H9 (cell line): ENCODE results near the gene STK10. TPM values are rescaled to one million over a fixed set of nuclear protein-coding genes. Genes with fewer than 3 reads are reported as not detected.

ENCODE experiments used
- DNase-seq: peaks from one replicate; pipeline ENCODE4 v3.0.0-alpha.2; 2017
- H2AFZ ChIP-seq: one replicate; pipeline ENCODE4 v1.6.1; 2013; ENCODE audit warnings: mild to moderate bottlenecking, low read length, control low read depth, moderate library complexity
- H2AK5ac ChIP-seq: 2 replicates; pipeline ENCODE4 v1.6.1; 2013; ENCODE audit warnings: low read length, control low read depth, mixed read lengths; ENCODE audit not compliant: insufficient read length
- H2BK120ac ChIP-seq: one replicate; pipeline ENCODE4 v1.6.1; 2013; ENCODE audit warnings: low read depth, mild to moderate bottlenecking, low read length, control low read depth, inconsistent platforms; ENCODE audit not compliant: poor library complexity, severe bottlenecking
- H2BK12ac ChIP-seq: 2 replicates; pipeline ENCODE4 v1.6.1; 2013; ENCODE audit warnings: low read length, control low read depth, mixed read lengths, low read depth; ENCODE audit not compliant: insufficient read length
- H2BK15ac ChIP-seq: 2 replicates; pipeline ENCODE4 v1.6.1; 2013; ENCODE audit warnings: low read depth, low read length, control low read depth
- H2BK20ac ChIP-seq: one replicate; pipeline ENCODE4 v1.6.1; 2013; ENCODE audit warnings: low read depth, mild to moderate bottlenecking, low read length, control low read depth, inconsistent platforms; ENCODE audit not compliant: poor library complexity, severe bottlenecking
- H2BK5ac ChIP-seq: 2 replicates; pipeline ENCODE4 v1.6.1; 2013; ENCODE audit warnings: low read length, control low read depth, mixed read lengths; ENCODE audit not compliant: insufficient read length
- H3K14ac ChIP-seq: 2 replicates; pipeline ENCODE4 v1.6.1; 2013; ENCODE audit warnings: low read length, control low read depth; ENCODE audit not compliant: insufficient read depth
- H3K18ac ChIP-seq: 2 replicates; pipeline ENCODE4 v1.6.1; 2013; ENCODE audit warnings: low read depth, mild to moderate bottlenecking, mixed read lengths, low read length, control low read depth; ENCODE audit not compliant: insufficient read length
- H3K23ac ChIP-seq: 2 replicates; pipeline ENCODE4 v1.6.1; 2013; ENCODE audit warnings: low read length, control low read depth, mixed read lengths, low read depth; ENCODE audit not compliant: insufficient read length
- H3K23me2 ChIP-seq: 2 replicates; pipeline ENCODE4 v1.6.1; 2013; ENCODE audit warnings: low read depth, mild to moderate bottlenecking, mixed read lengths, low read length, control low read depth; ENCODE audit not compliant: insufficient read length, poor library complexity, severe bottlenecking
- H3K27ac ChIP-seq: 2 replicates; pipeline ENCODE4 v1.5.1; 2013; ENCODE audit warnings: low read length, control low read depth, mixed read lengths, low read depth; ENCODE audit not compliant: insufficient read length
- H3K27me3 ChIP-seq: 2 replicates; pipeline ENCODE4 v1.6.1; 2013; ENCODE audit warnings: low read length, control low read depth, inconsistent platforms; ENCODE audit not compliant: insufficient read depth
- H3K4ac ChIP-seq: 2 replicates; pipeline ENCODE4 v1.6.1; 2013; ENCODE audit warnings: low read depth, mild to moderate bottlenecking, control low read depth, inconsistent platforms, low read length, moderate library complexity
- H3K4me1 ChIP-seq: 2 replicates; pipeline ENCODE4 v1.6.1; 2013; ENCODE audit warnings: low read length, control low read depth, inconsistent platforms; ENCODE audit not compliant: insufficient read depth
- H3K4me2 ChIP-seq: 2 replicates; pipeline ENCODE4 v1.6.1; 2013; ENCODE audit warnings: low read length, control low read depth, mixed read lengths; ENCODE audit not compliant: insufficient read length, insufficient read depth
- H3K56ac ChIP-seq: 2 replicates; pipeline ENCODE4 v1.6.1; 2013; ENCODE audit warnings: low read depth, mild to moderate bottlenecking, mixed read lengths, low read length, control low read depth; ENCODE audit not compliant: insufficient read length
- H3K79me1 ChIP-seq: 2 replicates; pipeline ENCODE4 v1.6.1; 2013; ENCODE audit warnings: low read depth, mild to moderate bottlenecking, moderate library complexity, low read length, control low read depth, inconsistent platforms; ENCODE audit not compliant: insufficient read depth, poor library complexity, severe bottlenecking
- H3K79me2 ChIP-seq: 2 replicates; pipeline ENCODE4 v1.6.1; 2013; ENCODE audit warnings: low read length, control low read depth, inconsistent platforms; ENCODE audit not compliant: insufficient read depth
- H3K9ac ChIP-seq: 2 replicates; pipeline ENCODE4 v1.6.1; 2013; ENCODE audit warnings: low read length, control low read depth, mixed read lengths; ENCODE audit not compliant: insufficient read length; ENCODE audit errors: extremely low read depth
- H3K9me3 ChIP-seq: one replicate; pipeline ENCODE4 v1.6.1; 2013; ENCODE audit warnings: low read depth, low read length, inconsistent platforms; ENCODE audit not compliant: control insufficient read depth
- H3T11ph ChIP-seq: one replicate; pipeline ENCODE4 v1.6.1; 2013; ENCODE audit warnings: mild to moderate bottlenecking, low read length, control low read depth, inconsistent platforms
- H4K20me1 ChIP-seq: one replicate; pipeline ENCODE4 v1.6.1; 2013; ENCODE audit not compliant: control insufficient read depth, insufficient read length, insufficient read depth
- H4K5ac ChIP-seq: 2 replicates; pipeline ENCODE4 v1.6.1; 2013; ENCODE audit warnings: low read depth, mild to moderate bottlenecking, mixed read lengths, low read length, control low read depth; ENCODE audit not compliant: insufficient read length
- H4K8ac ChIP-seq: replicated peaks from 2 replicates; pipeline ENCODE4 v1.6.1; 2013; ENCODE audit warnings: low read length, control low read depth, mixed read lengths, low read depth; ENCODE audit not compliant: insufficient read length
- H4K91ac ChIP-seq: 2 replicates; pipeline ENCODE4 v1.6.1; 2013; ENCODE audit warnings: low read depth, mild to moderate bottlenecking, moderate library complexity, mixed read lengths, low read length, control low read depth; ENCODE audit not compliant: insufficient read length
- H3K27ac Mint-ChIP-seq, 3 experiments: 2 replicates in 2 of 3; 3 replicates in 1 of 3; pipeline ENCODE4 v1.8.0; 2020 to 2021; ENCODE audit warnings: mixed read lengths in 3 of 3, mild to moderate bottlenecking in 1 of 3, moderate library complexity in 1 of 3
- H3K27me3 Mint-ChIP-seq: 2 replicates; pipeline ENCODE4 v1.8.0; 2021; ENCODE audit warnings: low read depth, mild to moderate bottlenecking, moderate library complexity, mixed read lengths
- H3K36me3 Mint-ChIP-seq, 3 experiments: 2 replicates in 2 of 3; 3 replicates in 1 of 3; pipeline ENCODE4 v1.8.0; 2020 to 2021; ENCODE audit warnings: low read depth in 3 of 3, mixed read lengths in 3 of 3; ENCODE audit not compliant: insufficient read depth in 1 of 3
- H3K4me1 Mint-ChIP-seq, 2 experiments: 2 replicates each; pipeline ENCODE4 v1.8.0; 2020; ENCODE audit warnings: mixed read lengths in 2 of 2
- H3K4me3 Mint-ChIP-seq, 2 experiments: 2 replicates in 1 of 2; 3 replicates in 1 of 2; pipeline ENCODE4 v1.8.0; 2020 to 2021; ENCODE audit warnings: mild to moderate bottlenecking in 2 of 2, mixed read lengths in 2 of 2, moderate library complexity in 1 of 2
- H3K9me3 Mint-ChIP-seq, 2 experiments: 2 replicates in 1 of 2; 3 replicates in 1 of 2; pipeline ENCODE4 v1.8.0; 2020; ENCODE audit warnings: mild to moderate bottlenecking in 2 of 2, mixed read lengths in 2 of 2, moderate library complexity in 1 of 2
- WGBS: extraction: QIAGEN DNeasy Blood & Tissue Kit; methylation state at CpG from one replicate; pipeline ENCODE4 v1.1.7; 2013; ENCODE audit warnings: missing lambda C conversion rate, low lambda C conversion rate, mixed read lengths; ENCODE audit not compliant: insufficient read length; ENCODE audit errors: extremely low coverage; 5-methylcytosine and 5-hydroxymethylcytosine counted together
- total RNA-seq: library from RNA; stranded (reverse); gene quantifications from 2 replicates; pipeline ENCODE4 v1.2.1, GENCODE V29; 2021
- TF ChIP-seq, protein P1 (sequence below): fragments of 200-600 bp; sonication (generic); conservative IDR thresholded peaks from 3 replicates; pipeline ENCODE4 v1.8.0; 2021; ENCODE audit warnings: antibody characterized with exemption, mild to moderate bottlenecking

STK10 gene
- total RNA-seq, 1 experiment from 2014 or later: 14.6 TPM

DNA sequence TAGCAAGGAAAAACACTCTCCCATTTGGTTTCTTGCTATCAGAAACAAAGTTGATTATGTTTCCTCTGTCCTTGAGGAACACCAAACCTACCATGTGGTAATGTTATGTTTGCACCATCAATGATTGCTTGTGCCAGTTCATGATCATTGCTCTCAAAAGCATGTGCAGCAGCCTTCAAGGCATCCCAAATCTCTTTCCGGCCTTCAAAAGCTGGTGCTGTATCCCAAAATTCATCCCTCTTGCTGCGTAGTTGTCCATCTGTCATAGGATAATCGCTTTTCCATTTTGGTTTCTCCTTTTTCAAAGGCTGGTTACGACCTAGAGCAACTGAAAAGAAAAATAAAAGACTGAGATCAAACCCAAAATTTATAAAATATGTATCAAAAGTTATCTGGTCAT lies 46.0 kb upstream of the STK10 start:
- H3K4me1 Mint-ChIP-seq: peaks cover 22 to 24% of the 10 kb centered on the region in 2 experiments
- no peaks in the 10 kb centered on the region for H3K23me2 ChIP-seq
- TF ChIP-seq, protein P1, sequence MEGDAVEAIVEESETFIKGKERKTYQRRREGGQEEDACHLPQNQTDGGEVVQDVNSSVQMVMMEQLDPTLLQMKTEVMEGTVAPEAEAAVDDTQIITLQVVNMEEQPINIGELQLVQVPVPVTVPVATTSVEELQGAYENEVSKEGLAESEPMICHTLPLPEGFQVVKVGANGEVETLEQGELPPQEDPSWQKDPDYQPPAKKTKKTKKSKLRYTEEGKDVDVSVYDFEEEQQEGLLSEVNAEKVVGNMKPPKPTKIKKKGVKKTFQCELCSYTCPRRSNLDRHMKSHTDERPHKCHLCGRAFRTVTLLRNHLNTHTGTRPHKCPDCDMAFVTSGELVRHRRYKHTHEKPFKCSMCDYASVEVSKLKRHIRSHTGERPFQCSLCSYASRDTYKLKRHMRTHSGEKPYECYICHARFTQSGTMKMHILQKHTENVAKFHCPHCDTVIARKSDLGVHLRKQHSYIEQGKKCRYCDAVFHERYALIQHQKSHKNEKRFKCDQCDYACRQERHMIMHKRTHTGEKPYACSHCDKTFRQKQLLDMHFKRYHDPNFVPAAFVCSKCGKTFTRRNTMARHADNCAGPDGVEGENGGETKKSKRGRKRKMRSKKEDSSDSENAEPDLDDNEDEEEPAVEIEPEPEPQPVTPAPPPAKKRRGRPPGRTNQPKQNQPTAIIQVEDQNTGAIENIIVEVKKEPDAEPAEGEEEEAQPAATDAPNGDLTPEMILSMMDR: no peak
- H3K9me3 ChIP-seq: no peaks in the 10 kb centered on the region
- H3K4ac ChIP-seq: no peak overlapping the region
- no peak overlapping the region for H2BK12ac ChIP-seq
- peaks cover 16 to 48% (median 41%) of the 10 kb centered on the region in 3 experiments; a peak in 6 of 7 replicates for H3K36me3 Mint-ChIP-seq
- no peak overlapping the region for H3T11ph ChIP-seq
- WGBS: no CpG with 5 or more reads among the region's 4 CpGs
- H3K27me3 ChIP-seq: no peaks in the 10 kb centered on the region
- H3K18ac ChIP-seq: no peak overlapping the region
- no peak overlapping the region for H4K91ac ChIP-seq
- no peak overlapping the region for H4K5ac ChIP-seq
- H4K8ac ChIP-seq: no peak overlapping the region
- H3K79me1 ChIP-seq: peaks cover 2% of the 10 kb centered on the region
- no peak overlapping the region for H2AFZ ChIP-seq
- no peaks in the 10 kb centered on the region for H3K4me1 ChIP-seq
- H3K27me3 Mint-ChIP-seq: no peaks in the 10 kb centered on the region
- H3K9me3 Mint-ChIP-seq: no peaks in the 10 kb centered on the region
- no peak overlapping the region for H3K4me2 ChIP-seq
- H3K23ac ChIP-seq: no peak overlapping the region
- no peak overlapping the region for H3K9ac ChIP-seq
- no peak overlapping the region for H2BK20ac ChIP-seq
- no peak overlapping the region for H2BK5ac ChIP-seq
- H3K56ac ChIP-seq: no peak overlapping the region
- H3K27ac ChIP-seq: no peak overlapping the region
- no peak overlapping the region for H3K4me3 Mint-ChIP-seq
- no peak for DNase-seq
- no peak overlapping the region for H2BK15ac ChIP-seq
- peaks cover 6% of the 10 kb centered on the region; the same call in 1 of the 2 replicates for H3K79me2 ChIP-seq
- no peaks in the 10 kb centered on the region for H4K20me1 ChIP-seq
- no peak overlapping the region for H3K27ac Mint-ChIP-seq
- no peak overlapping the region for H2AK5ac ChIP-seq
- H3K14ac ChIP-seq: no peak overlapping the region
- no peak overlapping the region for H2BK120ac ChIP-seq
